GM13977 (cell line): ENCODE data around the gene OGDH.

Source experiments
- DNase-seq: peaks from one replicate; pipeline ENCODE4 v3.0.0; 2012; ENCODE audit warnings: low spot score
- CTCF ChIP-seq: IDR thresholded peaks from 2 replicates; pipeline ENCODE4 v1.5.1; 2012; ENCODE audit warnings: mild to moderate bottlenecking, control low read depth; ENCODE audit not compliant: insufficient read depth; ENCODE audit errors: extremely low read depth, missing control alignments
- in situ Hi-C: fragments of 300-500 bp; cut with MboI; formaldehyde crosslinking; loops from one replicate; pipeline ENCODE4 v1.12.0; 2022; ENCODE audit warnings: low sequenced_read_pairs, low pct_unique_long_range_greater_than_20kb, mixed read lengths, inconsistent platforms; ENCODE audit not compliant: unreplicated experiment

The OGDH gene

GRCh38 chr7:44671069-44671468, 64.6 kb downstream of the OGDH start:
- no peak for DNase-seq
- TF ChIP-seq CTCF = no peak
- in situ Hi-C loops = no loop called here

- TF ChIP-seq CTCF = no peak
- in situ Hi-C loops = no loop called here
- DNase-seq = no peak
Measured at GRCh38 chr7:44673324-44673723, 66.9 kb downstream of the OGDH start.

- in situ Hi-C loops = no loop called here
- TF ChIP-seq CTCF = no peak
- no peak for DNase-seq
Measured at GRCh38 chr7:44673771-44674170, 67.3 kb downstream of the OGDH start.

GRCh38 chr7:44674381-44674780, 68.0 kb downstream of the OGDH start:
- no peak for DNase-seq
- no peak for TF ChIP-seq CTCF
- in situ Hi-C loops = no loop called here

- in situ Hi-C loops = no loop called here
- TF ChIP-seq CTCF = no peak
- DNase-seq = no peak
Measured at GRCh38 chr7:44676776-44677175, 70.3 kb downstream of the OGDH start.

- TF ChIP-seq CTCF = no peak
- in situ Hi-C loops = no loop called here
- DNase-seq = no peak
Measured at GRCh38 chr7:44678101-44678470, 71.7 kb downstream of the OGDH start.

GRCh38 chr7:44678471-44679179, 72.2 kb downstream of the OGDH start:
- no peak for DNase-seq
- no peak for TF ChIP-seq CTCF

More at GRCh38 chr7:44678471-44679179, 72.2 kb downstream of the OGDH start:
- in situ Hi-C loops = no loop called here
